Measurements from ENCODE around the gene SELENOV. TPM values are rescaled to one million over a fixed set of nuclear protein-coding genes. Genes with fewer than 3 reads are reported as not detected.

Gene SELENOV
- not detected in 2 replicates for polyA plus RNA-seq (2011; rRNA removed)
- not detected in 2 replicates for polyA minus RNA-seq (2011; rRNA and poly(A)+ RNA removed)

GRCh38 chr19:39514840-39515550 is at the start of gene SELENOV:
TSS of gene SELENOV (plus strand) at chr19:39515139. CDS start at chr19:39515213, 74 bp downstream.
- TF ChIP-seq CTCF (IDR thresholded peaks at IDR 0.05; ENCODE audit: low read depth, low read length), result no peak
- no peak for DNase-seq (ENCODE audit: low read depth, low spot score)
- CTCF ChIA-PET, result interaction anchor here (1.4 kb wide), 1 partner anchor 17 kb away, joined by 4 read pairs; no protein-coding TSS in a partner anchor
- POLR2A ChIA-PET, result no interaction called here
- Histone ChIP-seq H3K4me3 (ENCODE audit: low read depth, low read length) (peak within 1 kb of the TSS; percentile 13), H3K27ac (ENCODE audit: low read depth, low read length) (no peak within 1 kb of the TSS), H3K27me3 (ENCODE audit: control insufficient read depth, insufficient read depth, low read length) (peaks cover 50% of the 10 kb centered on the region), H3K9me3 (ENCODE audit: control insufficient read depth, insufficient read depth, low read length) (no peaks in the 10 kb centered on the region; the same call in 1 of the 2 replicates)

GRCh38 chr19:39465956-39466747 is 48.8 kb upstream of the SELENOV start:
- ChIA-PET POLR2A (no interaction called here), CTCF (interaction anchor here (0.5 kb wide), 2 partner anchors 9 to 530 kb away, joined by 3 to 4 read pairs; no protein-coding TSS in a partner anchor)
- DNase-seq (ENCODE audit: low read depth, low spot score), result no peak
- Histone ChIP-seq H3K9me3 (ENCODE audit: control insufficient read depth, insufficient read depth, low read length) (no peaks in the 10 kb centered on the region; the same call in 1 of the 2 replicates), H3K27ac (ENCODE audit: low read depth, low read length) (no peak overlapping the region), H3K27me3 (ENCODE audit: control insufficient read depth, insufficient read depth, low read length) (no peaks in the 10 kb centered on the region), H3K4me3 (ENCODE audit: low read depth, low read length) (no peak overlapping the region)
- TF ChIP-seq CTCF (IDR thresholded peaks at IDR 0.05; ENCODE audit: low read depth, low read length), result no peak

- ChIA-PET POLR2A (no interaction called here), CTCF (no interaction called here)
- no peaks in the 10 kb centered on the region for H3K27me3 ChIP-seq (ENCODE audit: control insufficient read depth, insufficient read depth, low read length)
- DNase-seq (ENCODE audit: low read depth, low spot score), result no peak
- TF ChIP-seq CTCF (IDR thresholded peaks at IDR 0.05; ENCODE audit: low read depth, low read length), result no peak
- no peak overlapping the region for H3K4me3 ChIP-seq (ENCODE audit: low read depth, low read length)
- no peak overlapping the region for H3K27ac ChIP-seq (ENCODE audit: low read depth, low read length)
- no peaks in the 10 kb centered on the region; the same call in 1 of the 2 replicates for H3K9me3 ChIP-seq (ENCODE audit: control insufficient read depth, insufficient read depth, low read length)
Measured at GRCh38 chr19:39467941-39468340, 47.0 kb upstream of the SELENOV start.

- ChIA-PET POLR2A (no interaction called here), CTCF (no interaction called here)
Measured at GRCh38 chr19:39469036-39469435, 45.9 kb upstream of the SELENOV start.

More at GRCh38 chr19:39469036-39469435, 45.9 kb upstream of the SELENOV start:
- H3K27me3 ChIP-seq (ENCODE audit: control insufficient read depth, insufficient read depth, low read length), result no peaks in the 10 kb centered on the region
- DNase-seq (ENCODE audit: low read depth, low spot score), result no peak
- H3K27ac ChIP-seq (ENCODE audit: low read depth, low read length), result no peak overlapping the region
- no peak for TF ChIP-seq CTCF (IDR thresholded peaks at IDR 0.05; ENCODE audit: low read depth, low read length)
- no peaks in the 10 kb centered on the region; the same call in 1 of the 2 replicates for H3K9me3 ChIP-seq (ENCODE audit: control insufficient read depth, insufficient read depth, low read length)
- H3K4me3 ChIP-seq (ENCODE audit: low read depth, low read length), result no peak overlapping the region

Measured in AG04450 (cell line).